Activated CD8-positive, alpha-beta memory T cell treated with anti-CD3 and anti-CD28 coated beads for 24 hours (primary cell): ENCODE results near the gene SLC16A13.
"Not testable (repeated sequence)": the region's sequence is repeated elsewhere in the genome, so short reads cannot be mapped to it uniquely, and the experiment has no call there.

ENCODE experiments used
- DNase-seq: peaks from one replicate; pipeline ENCODE4 v3.0.0-alpha.2; 2020

Gene SLC16A13

DNA sequence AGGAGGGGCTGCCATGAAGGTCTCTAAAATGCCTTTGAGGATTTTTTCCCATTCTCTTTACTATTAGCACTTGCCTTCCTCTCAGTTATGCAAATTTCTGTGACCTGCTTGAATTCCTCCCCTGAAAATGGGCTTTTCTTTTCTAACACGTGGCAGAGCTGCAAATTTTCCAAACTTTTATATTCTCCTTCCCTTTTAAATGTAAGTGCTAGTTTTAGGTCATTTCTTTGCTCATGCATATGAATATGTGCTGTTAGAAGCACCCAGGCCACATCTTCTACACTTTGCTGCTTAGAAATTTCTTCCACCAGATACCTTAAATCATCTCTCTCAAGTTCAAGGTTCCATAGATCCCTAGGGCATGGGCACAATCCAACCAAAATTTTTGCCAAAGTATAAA, 32.5 kb downstream of the SLC16A13 start:
- no peak for DNase-seq

DNA sequence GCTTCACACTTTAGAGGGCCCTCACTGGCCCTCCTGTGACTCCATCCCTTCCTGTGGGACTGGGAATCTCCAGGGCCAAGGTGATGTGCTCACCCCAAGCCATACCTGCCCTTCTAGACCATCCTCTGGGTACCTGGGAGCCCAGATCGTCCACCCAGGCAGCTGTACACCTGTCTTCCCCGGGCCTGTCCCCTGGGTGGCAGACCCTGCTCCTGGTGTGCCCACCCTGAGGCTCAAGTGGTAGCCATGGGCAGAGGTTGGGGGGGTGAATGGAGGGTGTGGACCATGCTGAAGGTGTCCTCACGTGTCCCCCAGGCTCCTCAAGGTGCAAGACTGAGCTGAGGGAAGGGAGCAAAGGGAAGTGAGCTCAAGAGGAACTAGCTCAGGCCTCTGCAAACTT, 34.9 kb downstream of the SLC16A13 start:
- no peak for DNase-seq

DNA sequence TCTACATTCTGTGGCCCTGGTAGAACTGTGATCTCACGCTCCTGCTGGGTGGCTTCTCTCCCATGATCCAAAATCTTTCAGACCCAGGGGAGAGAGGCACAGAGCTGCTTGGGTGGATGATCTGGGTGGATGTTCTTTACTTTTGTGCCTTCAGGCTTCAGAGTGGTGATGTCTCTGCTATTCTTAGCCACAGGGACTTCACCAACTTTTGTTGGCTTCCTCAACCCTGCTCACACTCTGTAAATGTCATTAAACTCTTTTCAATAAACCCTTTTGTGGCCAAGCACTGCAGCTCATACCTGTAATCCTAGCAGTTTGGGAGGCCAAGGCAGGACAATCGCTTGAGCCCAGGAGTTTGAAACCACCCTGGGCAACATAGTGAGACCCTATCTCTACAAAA, 36.6 kb downstream of the SLC16A13 start:
- no peak for DNase-seq

DNA sequence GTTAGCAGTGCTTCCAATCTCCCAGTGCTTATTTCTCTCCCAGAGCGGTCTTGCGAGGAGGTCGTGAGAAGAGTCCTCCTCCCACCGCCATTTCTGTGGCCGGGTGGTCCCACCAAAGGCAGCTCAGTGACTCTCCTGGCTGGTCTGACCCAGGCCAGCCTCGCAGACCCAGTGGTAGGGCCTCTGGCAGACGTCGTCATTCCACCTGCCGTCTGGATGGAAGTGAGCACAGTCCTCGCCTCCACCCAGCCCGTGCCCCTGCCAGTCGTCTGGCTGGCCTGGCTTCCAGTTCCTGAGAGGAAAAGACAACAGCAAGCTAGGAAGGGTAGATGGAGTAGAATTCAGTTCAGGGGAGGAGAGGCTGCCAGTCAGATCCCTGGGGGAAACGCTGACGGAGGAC, 39.1 kb downstream of the SLC16A13 start:
- no peak for DNase-seq

DNA sequence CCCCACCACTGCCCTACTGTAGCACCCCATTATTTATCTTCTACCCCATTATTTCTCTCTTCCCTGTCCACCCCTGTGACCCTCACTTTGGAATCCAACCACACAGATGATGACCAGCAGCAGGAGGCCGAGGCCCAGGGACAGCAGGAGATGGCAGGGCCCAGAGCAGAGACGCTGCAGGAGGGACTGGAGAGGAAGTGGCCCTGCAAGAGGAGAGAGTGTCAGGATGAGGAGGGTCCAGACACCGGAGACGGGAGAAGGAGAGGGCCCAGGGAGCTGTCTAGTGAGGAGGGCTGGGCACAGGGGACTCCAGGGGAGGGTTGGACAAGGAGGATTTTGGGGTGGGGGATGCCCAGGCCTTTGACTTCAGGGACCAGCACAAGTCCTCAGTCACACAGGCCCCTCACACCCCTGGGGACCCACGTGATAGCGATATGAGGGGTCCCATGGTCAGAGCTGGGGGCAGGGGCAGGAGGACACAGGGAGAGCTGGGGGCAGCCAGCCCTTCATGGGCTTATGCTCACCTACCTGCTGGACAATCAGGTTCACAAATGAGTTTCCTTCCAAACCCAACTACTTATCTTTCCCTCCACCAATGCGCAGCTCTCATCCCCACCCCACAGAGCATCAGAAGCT, 42.2 kb downstream of the SLC16A13 start:
- no peak for DNase-seq

DNA sequence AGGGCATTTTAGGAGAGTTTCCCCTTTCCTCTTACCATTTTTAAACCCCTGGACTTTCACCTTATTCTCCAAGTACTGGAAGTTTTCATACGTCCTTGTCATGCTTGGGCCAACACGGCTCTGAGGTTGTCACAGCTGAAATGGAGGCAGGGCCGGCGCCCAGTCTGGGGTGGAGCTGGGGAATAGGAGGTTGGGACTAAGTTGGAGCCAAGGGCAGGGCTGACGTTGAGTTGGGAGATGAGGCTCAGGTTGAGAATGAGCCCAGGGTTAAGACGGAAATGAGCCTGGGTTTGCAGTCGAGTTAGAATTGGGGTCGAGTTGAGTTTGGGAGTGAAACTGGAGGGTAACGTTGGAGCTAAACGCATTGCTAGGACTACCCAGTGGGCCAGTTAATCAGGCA, 42.9 kb downstream of the SLC16A13 start:
- no peak for DNase-seq

DNA sequence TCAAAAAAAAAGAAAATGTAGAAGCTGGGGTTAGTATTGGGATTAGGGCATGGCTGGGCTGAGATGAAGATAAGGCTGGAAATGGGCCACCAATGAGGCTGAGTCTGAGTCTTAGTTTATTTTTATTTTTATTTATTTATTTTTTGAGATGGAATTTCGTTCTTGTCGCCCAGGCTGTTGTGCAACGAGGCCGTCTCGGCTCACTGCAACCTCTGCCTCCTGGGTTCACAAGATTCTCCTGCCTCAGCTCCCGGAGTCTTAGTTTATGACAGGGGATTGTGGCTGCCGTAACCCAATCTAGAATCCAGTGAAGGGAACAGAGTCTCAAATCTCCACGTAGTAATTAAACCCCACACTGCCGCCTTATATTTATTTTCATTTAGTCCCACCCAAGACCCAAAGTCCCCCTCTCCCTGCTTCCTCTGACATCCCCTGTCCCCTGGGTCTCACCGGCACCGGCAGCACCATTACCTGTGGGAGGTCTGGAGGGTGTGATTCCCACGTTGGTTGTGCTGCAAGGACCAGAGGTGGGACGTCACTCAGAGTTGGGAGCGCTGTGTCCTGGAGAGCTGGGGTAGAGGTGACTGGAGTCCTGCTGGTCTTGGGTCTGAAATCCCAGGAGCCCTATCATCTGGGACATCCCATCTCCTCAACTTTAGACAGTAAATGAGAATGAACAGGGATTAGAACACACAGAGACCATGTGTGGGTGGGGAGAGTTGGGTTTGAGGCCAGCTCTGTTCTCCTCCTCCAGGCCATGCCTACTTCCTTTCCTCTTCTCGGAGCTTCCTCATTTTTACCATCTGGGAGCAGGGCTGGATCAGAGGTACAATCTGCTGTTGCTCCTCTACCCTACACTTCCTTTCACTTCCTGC, 44.0 kb downstream of the SLC16A13 start, which contains the start of gene CLEC10A:
TSS of gene CLEC10A (minus strand) at position 671 of the 875 bp plus-strand sequence. CDS start 1,439 bp downstream, outside the sequence.
- no peak for DNase-seq

DNA sequence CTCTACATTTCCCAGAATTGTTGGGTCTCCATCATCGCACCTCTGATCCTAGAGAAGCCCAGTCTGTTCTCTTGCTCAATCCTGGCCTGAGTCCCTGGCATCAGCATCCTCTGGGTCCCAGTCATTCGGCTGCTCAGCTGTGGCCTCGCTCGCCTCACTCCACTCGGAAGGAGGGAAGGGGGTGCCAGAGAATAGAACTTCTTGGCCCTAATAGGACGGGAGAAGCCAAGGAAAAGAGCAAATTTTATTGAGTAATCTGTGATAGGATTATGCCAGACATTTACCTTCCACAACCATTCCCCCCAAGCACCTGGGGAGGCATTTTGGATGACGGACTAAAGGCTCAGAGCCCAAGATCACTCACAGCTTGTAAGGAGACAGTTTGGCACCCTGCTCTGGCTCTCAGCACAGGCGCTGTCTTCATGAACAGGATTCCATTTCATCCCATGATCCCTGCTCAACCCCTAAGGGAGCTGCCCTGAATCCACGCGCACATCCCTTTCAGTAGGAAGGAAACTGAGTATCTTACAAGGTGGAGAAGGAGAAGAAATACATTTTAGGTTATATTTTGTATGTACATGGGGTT, 44.7 kb downstream of the SLC16A13 start:
- DNase-seq, result no peak

DNA sequence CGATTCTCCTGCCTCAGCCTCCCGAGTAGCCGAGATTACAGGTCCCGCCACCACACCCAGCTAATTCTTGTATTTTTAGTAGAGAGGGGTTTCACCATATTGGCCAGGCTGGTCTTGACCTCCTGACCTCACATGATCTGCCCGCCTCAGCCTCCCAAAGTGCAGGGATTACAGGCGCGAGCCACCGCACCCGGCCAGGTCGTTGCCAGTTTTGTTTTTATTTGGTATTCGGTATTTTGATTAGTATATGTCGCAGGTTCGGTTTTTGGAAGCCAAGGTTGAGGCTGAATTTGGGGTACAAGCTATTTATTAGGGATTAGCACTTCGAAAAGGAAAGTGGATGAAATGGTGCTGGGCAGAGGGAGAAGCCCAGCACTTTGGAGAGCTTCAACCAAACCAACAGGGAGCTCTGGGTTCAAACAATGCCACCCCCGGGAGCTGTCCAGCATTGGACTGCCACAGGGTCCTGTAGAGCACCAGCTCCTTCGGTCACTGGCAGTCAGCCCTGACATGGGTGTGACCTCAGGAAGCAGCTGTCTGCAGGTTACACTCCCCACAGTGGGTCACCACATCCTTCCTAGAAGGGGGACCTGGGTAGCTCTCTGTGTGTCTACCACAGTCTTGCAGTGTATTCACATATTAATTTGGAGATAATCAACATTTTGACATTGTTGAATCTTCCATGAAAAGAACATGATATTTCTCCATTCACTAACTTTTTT, 45.7 kb downstream of the SLC16A13 start:
- no peak for DNase-seq

DNA sequence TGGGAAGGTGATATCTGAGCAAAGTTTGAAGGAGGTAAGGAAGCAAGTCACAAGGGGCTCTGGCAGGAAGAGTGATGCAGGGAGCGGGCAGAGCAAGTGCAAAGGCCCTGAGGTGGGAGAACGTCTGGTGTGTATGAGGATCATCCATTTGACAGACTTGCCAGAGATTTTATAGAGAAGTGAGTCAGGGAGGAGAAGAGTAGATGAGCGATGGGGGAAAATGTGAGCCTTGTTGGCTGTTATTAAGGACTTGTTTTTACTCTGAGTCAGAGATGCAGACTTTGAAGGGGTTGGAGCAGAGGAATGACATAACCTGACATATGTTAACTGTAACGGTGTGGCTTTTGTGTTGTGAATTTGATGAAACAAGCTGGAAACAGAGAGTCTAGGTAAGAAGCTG, 47.8 kb downstream of the SLC16A13 start:
- DNase-seq, result no peak

DNA sequence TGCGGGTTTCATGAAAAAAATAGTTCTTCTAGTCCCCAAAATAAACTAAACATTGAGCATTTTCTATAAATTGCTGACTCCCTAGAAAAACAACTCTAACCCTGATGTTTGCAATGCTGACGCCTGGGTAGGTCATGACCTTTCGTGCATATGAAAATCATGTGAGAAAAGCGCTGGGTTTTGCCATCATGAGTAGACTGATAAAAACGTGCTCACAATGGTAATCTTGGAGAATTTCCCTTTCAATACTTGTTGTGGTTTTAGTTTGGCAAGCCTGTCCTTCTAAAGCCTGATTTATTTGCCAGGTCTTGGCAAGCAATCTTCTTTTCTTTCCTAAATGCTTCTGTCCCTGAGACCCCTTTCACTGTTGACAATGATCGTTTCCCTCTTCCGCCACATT, 48.3 kb downstream of the SLC16A13 start:
- DNase-seq, result no peak

DNA sequence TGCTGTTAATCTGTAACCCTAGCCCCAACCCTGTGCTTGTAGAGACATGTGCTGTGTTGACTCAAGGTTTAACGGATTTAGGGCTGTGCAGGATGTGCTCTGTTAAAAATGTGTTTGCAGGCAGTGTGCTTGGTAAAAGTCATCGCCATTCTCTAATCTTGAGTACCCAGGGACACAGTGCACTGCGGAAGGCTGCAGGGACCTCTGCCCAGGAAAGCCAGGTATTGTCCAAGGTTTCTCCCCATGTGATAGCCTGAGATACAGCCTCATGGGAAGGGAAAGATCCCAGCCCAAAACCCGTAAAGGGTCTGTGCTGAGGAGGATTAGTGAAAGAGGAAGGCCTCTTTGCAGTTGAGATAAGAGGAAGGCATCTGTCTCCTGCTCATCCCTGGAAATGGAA, 52.6 kb downstream of the SLC16A13 start:
- not testable (repeated sequence) for DNase-seq

DNA sequence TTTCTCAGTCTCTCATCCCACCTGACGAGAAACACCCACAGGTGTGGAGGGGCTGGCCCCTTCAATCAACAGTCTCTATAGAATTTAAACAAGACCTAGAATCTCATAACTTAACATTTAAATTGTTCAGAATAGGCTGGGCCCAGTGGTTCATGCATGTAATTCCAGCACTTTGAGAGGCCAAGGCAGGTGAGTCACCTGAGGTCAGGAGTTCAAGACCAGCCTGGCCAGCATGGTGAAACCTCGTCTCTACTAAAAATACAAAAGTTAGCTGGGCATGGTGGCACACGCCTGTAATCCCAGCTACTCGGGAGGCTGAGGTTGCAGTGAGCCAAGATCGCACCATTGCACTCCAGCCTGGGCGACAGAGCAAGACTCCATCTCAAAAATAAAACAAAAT, 53.8 kb downstream of the SLC16A13 start:
- DNase-seq, result not testable (repeated sequence)
